HUES48 (cell line): ENCODE results near the gene TOP2A.

ENCODE experiments used
- H3K27ac ChIP-seq: one replicate; pipeline ENCODE4 v1.7.0; 2013; ENCODE audit warnings: low read depth, low read length, inconsistent platforms
- H3K27me3 ChIP-seq: 2 replicates; pipeline ENCODE4 v1.6.1; 2013; ENCODE audit warnings: mild to moderate bottlenecking, low read length; ENCODE audit not compliant: control insufficient read depth, insufficient read depth
- H3K36me3 ChIP-seq: 2 replicates; pipeline ENCODE4 v1.6.1; 2013; ENCODE audit warnings: low read length; ENCODE audit not compliant: control insufficient read depth, insufficient read depth
- H3K4me1 ChIP-seq: 2 replicates; pipeline ENCODE4 v1.6.1; 2013; ENCODE audit warnings: mild to moderate bottlenecking, low read length; ENCODE audit not compliant: control insufficient read depth, insufficient read depth
- H3K4me3 ChIP-seq: 2 replicates; pipeline ENCODE4 v1.5.1; 2013; ENCODE audit warnings: mild to moderate bottlenecking, low read depth, low read length
- H3K9ac ChIP-seq: 2 replicates; pipeline ENCODE4 v1.6.1; 2013; ENCODE audit warnings: mild to moderate bottlenecking, low read depth, low read length, moderate library complexity
- H3K9me3 ChIP-seq: 2 replicates; pipeline ENCODE4 v1.6.1; 2013; ENCODE audit warnings: low read length; ENCODE audit not compliant: control insufficient read depth, insufficient read depth

The TOP2A gene

DNA sequence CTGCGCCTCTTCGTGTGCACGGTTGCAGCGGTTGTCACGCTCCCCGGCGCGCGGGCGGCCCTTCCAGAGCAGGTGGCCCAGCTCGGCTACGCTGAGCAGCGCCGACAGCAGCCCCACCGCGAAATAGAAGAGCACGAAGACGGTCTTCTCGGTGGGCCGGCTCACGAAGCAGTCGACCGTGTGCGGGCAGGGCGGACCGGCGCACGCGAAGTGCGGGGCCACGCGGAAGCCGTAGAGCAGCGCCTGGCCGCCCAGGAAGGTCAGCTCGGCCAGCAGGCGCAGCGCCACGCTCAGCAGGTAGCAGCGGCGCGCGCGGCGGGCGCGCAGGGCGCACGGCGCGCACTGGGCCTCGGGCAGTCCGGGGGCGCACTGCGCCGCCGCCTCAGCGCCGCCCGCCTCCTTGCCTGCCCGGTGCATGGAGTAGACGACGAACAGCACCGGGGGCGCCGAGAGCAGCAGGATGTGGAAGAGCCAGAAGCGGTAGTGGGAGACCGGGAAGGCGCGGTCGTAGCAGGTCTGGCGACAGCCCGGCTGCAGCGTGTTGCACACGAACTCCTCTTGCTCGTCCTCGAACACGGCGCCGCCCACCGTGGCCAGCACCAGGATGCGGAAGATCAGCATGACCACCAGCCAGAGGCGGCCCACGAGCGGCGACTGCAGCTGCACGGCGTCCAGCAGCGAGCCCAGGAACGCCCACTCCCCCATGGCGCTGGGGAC lies 54.4 kb downstream of the TOP2A start:
- Histone ChIP-seq H3K4me3 (peak overlapping the region; percentile 64), H3K36me3 (no peaks in the 10 kb centered on the region), H3K27ac (no peak overlapping the region), H3K9ac (no peak overlapping the region), H3K4me1 (peaks cover 22% of the 10 kb centered on the region), H3K27me3 (peaks cover 41% of the 10 kb centered on the region), H3K9me3 (no peaks in the 10 kb centered on the region)

DNA sequence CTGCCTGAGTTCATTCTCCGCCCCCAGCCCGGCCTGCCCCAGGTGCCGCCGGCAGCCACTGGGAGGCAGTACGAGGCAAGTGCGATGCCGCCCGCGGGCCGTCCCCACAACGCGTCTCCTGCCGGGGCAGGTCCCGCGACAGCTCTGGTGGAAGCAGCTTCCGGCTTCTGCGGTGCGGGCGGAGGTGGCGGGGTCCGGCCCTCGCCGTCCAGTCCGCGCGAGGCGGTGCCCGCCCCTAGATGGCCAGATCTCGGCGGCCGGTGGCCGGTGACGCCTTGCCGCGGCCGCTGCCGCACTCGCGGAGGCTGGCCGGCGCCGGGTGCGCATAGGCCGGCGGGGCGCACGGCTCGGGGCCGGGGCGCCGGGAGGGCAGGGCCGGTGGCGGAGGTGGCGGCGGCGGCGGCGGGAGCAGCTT lies 55.0 kb downstream of the TOP2A start:
- Histone ChIP-seq H3K9ac (no peak overlapping the region), H3K4me3 (peak overlapping the region; percentile 64), H3K9me3 (no peaks in the 10 kb centered on the region), H3K36me3 (no peaks in the 10 kb centered on the region), H3K27ac (no peak overlapping the region), H3K4me1 (peaks cover 22% of the 10 kb centered on the region), H3K27me3 (peaks cover 41% of the 10 kb centered on the region)

DNA sequence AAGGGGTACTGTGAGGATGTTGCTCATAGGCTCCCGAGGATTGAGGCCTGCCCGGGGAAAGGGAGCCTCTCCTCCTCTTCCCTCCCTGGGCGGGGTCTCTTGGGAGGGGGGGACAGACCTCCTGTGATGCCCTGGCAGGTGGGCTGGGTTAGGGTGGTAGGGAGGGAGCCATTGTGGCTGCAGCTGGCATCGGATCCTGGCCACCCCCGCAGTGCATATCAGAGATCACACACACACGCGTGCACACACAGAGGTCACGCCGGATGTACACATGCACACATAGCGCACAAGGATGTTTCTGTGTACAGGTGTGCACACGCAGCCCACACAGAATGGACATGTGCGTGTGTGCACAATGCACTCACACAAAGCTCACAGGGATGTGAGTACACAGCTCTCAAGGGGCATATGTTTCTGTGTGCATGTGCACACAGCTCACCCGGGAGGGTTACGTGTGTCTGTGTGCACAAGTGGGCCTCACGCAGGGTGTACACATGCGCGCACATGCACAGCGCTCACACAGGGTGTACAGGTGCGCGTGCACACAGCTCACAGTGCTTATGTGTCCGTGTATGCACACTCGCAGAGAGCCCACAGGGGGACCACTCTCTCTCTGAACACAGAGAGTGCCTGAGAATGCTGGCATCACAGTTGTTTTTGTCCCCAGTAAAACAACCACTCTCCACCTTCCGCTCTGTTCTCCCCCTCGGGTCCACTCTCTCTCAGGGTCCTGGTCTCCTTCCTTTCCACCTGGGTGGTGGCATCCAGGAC lies 55.6 kb downstream of the TOP2A start:
- H3K9ac ChIP-seq, result no peak overlapping the region
- peaks cover 41% of the 10 kb centered on the region for H3K27me3 ChIP-seq
- no peaks in the 10 kb centered on the region for H3K9me3 ChIP-seq
- H3K4me1 ChIP-seq, result peaks cover 22% of the 10 kb centered on the region
- no peaks in the 10 kb centered on the region for H3K36me3 ChIP-seq
- no peak overlapping the region for H3K27ac ChIP-seq
- peak overlapping the region; percentile 64 for H3K4me3 ChIP-seq

DNA sequence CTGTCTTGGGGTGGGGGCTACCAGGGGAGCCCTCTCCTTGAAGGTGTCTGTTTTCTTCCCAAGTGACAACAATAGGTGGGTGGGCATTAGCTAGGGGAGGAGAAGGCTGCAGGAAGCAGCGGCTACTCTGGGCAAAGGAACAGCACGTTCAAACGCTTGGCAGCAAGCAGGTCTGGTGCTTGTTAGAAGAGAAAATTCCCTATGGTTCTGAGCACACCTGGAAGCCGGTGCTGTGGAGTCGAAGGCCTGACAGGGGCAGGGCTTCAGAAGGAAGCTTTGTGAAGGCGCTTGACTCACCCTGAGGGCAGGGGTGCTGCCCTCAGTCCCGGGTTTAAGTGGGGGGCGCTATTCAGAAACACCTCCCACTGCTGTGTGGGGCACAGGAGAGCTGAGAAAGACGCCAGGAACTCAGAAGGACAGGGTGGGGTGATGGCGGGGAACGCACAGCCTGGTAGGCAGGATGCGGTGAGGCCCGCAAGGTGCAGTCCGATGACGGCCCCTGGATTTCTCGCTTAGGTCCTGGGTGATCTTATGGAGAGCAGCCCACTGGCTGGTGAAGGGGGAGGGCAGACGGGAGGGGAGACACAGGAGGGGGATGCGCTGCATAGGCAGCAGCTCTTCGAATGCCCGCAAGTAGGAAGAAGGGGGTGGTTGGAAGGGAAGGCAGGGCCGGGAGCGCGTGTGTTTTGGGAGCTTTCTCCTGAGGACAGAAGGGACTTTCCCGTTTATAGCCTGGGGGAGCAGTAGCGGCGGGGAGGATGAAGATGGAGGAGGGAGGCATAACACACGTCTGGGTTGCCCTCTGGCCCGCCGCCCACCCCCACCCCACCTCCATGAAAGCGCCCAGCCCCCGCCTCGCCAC lies 56.4 kb downstream of the TOP2A start:
- H3K36me3 ChIP-seq, result no peaks in the 10 kb centered on the region
- H3K27ac ChIP-seq, result no peak overlapping the region
- H3K9me3 ChIP-seq, result no peaks in the 10 kb centered on the region
- peaks cover 41% of the 10 kb centered on the region for H3K27me3 ChIP-seq
- no peak overlapping the region for H3K9ac ChIP-seq
- 0 out of 2 replicates have a peak overlapping the region, but pooled peaks have one; percentile 23 for H3K4me3 ChIP-seq
- H3K4me1 ChIP-seq, result peaks cover 22% of the 10 kb centered on the region

DNA sequence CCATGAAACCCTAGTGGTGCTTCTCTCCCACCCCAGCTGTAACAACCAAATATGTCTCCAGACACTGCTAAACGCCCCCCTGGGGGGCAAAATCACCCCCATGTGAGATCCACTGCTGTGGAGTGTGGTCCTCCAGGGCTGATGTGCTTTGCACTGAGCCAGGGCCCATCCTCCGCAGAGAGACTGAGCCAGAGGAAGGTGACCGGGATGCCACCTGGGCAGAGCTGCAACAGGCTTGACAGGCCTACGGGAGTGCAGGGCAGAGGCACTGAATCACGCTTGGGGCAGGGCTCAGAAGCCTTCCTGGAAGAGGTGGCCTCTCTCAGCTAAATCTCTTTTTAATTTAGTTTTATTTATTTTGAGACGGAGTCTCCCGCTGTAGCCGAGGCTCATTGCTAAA lies 57.6 kb downstream of the TOP2A start:
- no peak overlapping the region for H3K9ac ChIP-seq
- no peaks in the 10 kb centered on the region; the same call in 1 of the 2 replicates for H3K36me3 ChIP-seq
- H3K27me3 ChIP-seq, result peaks cover 41% of the 10 kb centered on the region
- H3K27ac ChIP-seq, result no peak overlapping the region
- no peaks in the 10 kb centered on the region for H3K9me3 ChIP-seq
- H3K4me1 ChIP-seq, result peaks cover 22% of the 10 kb centered on the region
- H3K4me3 ChIP-seq, result no peak overlapping the region

GRCh38 chr17:40358323-40359038 lies 59.2 kb downstream of the TOP2A start:
- Histone ChIP-seq H3K9ac (no peak overlapping the region), H3K4me1 (peaks cover 18% of the 10 kb centered on the region), H3K36me3 (no peaks in the 10 kb centered on the region; the same call in 1 of the 2 replicates), H3K9me3 (no peaks in the 10 kb centered on the region), H3K4me3 (no peak overlapping the region), H3K27me3 (peaks cover 30% of the 10 kb centered on the region), H3K27ac (no peak overlapping the region)

GRCh38 chr17:40356990-40357881 lies 60.5 kb downstream of the TOP2A start:
- H3K27ac ChIP-seq, result no peak overlapping the region
- peaks cover 18% of the 10 kb centered on the region for H3K27me3 ChIP-seq
- peaks cover 6% of the 10 kb centered on the region for H3K36me3 ChIP-seq
- no peak overlapping the region for H3K4me3 ChIP-seq
- no peaks in the 10 kb centered on the region for H3K9me3 ChIP-seq
- H3K9ac ChIP-seq, result no peak overlapping the region
- peaks cover 17% of the 10 kb centered on the region for H3K4me1 ChIP-seq

GRCh38 chr17:40355804-40356758 lies 61.6 kb downstream of the TOP2A start:
- H3K9me3 ChIP-seq, result no peaks in the 10 kb centered on the region
- H3K9ac ChIP-seq, result no peak overlapping the region
- no peak overlapping the region for H3K27ac ChIP-seq
- peaks cover 7% of the 10 kb centered on the region for H3K27me3 ChIP-seq
- H3K4me3 ChIP-seq, result no peak overlapping the region
- H3K36me3 ChIP-seq, result peaks cover 12% of the 10 kb centered on the region
- H3K4me1 ChIP-seq, result peaks cover 13% of the 10 kb centered on the region

GRCh38 chr17:40355123-40355803 lies 62.4 kb downstream of the TOP2A start:
- H3K4me1 ChIP-seq, result peaks cover 19% of the 10 kb centered on the region
- no peaks in the 10 kb centered on the region for H3K27me3 ChIP-seq
- H3K36me3 ChIP-seq, result peaks cover 12% of the 10 kb centered on the region
- no peak overlapping the region for H3K9ac ChIP-seq
- no peak overlapping the region for H3K4me3 ChIP-seq
- no peaks in the 10 kb centered on the region for H3K9me3 ChIP-seq
- no peak overlapping the region for H3K27ac ChIP-seq
